ENCODE measurements around the gene NSD1.
A peak's percentile ranks its signal among the peaks of the same experiment; 100 is the strongest.
"Not testable (repeated sequence)": the region's sequence is repeated elsewhere in the genome, so short reads cannot be mapped to it uniquely, and the experiment has no call there.

Gene NSD1

DNA sequence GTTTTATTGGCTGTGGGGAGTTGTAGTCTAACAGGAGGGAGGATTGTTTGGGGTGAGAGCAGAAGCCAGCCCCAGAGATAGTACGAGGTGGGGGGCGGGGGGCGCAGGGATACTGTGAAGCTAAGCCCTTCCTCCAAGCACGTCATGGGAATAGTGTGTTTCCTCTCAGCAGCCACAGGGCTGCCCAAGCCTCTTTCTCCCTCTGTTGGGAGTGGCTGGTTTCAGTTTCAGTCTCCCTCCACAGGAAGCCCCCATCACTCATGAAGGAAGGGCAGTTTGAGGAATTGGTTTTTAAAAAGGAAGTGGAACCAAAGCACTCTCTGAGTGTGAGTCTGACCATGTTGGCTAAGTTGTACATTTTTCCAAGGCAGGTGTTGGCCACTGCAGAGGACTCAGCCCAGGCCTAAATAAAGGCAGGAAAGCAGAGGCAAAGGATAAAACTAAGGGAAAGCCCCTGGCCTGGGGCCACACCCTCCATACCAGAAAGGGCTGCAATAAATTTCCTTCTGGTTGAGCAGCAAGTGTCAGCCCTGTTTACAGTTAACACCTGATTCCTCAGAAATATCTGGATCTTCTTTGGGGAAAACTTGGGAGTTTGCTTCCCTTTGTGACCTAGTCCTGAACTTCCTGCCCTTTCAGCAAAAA, 166.8 kb downstream of the NSD1 start:
- H3K27ac Mint-ChIP-seq = peak overlapping the region; percentile 93
- H3K9me3 Mint-ChIP-seq = no peaks in the 10 kb centered on the region
- peak overlapping the region; percentile 79 for H3K4me3 Mint-ChIP-seq
- H3K4me1 Mint-ChIP-seq = peaks cover 63% of the 10 kb centered on the region
- peaks cover 3% of the 10 kb centered on the region for H3K36me3 Mint-ChIP-seq
- peak; percentile 72 for ATAC-seq (ENCODE audit: low read depth)
- no peaks in the 10 kb centered on the region for H3K27me3 Mint-ChIP-seq
- DNase-seq (ENCODE audit: low spot score in 2 of 2) = peak; percentile 54 to 70

DNA sequence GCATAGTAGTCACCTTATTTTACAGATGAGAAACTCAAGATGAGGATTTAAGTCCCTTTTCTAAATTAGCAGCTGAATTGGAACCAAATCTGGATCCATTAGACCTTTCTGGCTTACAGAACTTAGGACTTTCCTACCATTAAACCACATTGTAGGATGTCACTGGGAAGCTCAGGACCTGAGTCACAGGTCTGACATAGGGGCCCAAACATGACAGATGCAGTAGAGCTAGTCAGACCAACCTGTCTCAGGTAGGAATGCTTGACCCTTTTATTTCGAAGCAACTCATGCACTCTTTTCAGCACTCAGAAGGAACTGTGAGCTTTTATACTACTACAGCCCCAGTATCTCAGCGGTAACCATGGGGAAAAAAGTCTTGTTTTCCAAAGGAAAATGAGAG, 167.4 kb downstream of the NSD1 start:
- peaks cover 62% of the 10 kb centered on the region for H3K4me1 Mint-ChIP-seq
- no peaks in the 10 kb centered on the region for H3K9me3 Mint-ChIP-seq
- peak overlapping the region; percentile 93 for H3K27ac Mint-ChIP-seq
- peaks cover 4% of the 10 kb centered on the region for H3K36me3 Mint-ChIP-seq
- H3K27me3 Mint-ChIP-seq = no peaks in the 10 kb centered on the region
- no peak for ATAC-seq (ENCODE audit: low read depth)
- no peak for DNase-seq (ENCODE audit: low spot score in 2 of 2)
- H3K4me3 Mint-ChIP-seq = peak overlapping the region; percentile 79

DNA sequence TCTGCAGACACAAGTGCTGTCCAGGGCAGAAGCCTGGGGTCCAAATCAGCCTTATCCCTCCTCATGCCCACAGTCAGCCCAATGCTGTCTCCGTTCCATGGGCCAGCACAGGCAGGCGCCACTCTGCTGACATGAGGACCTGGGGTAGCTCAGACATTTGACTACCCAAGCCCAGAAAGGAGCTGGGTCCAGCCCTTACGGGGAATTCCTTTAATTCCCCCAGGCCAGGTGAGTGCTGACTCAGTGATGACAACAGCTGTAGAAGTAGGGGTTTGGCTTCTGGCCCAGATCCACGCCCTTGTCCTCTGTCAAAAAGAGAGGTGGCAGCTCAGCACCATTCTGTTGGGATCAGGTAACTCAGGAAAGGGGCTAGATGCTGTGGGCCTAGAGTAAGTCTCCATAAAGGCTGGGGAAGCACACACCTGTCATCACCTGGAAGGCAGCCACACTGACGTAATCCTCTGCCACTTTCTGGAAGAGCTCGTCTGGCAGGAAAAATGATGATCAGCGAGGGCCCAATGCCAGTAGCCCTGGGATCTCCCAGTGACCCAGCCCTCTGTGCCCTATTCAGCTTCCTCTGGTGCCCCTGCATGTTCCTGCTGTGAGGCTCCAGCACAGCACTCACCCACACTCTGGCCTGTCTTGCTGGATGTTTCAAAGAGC, 168.1 kb downstream of the NSD1 start:
- H3K4me3 Mint-ChIP-seq = peak overlapping the region; percentile 90
- H3K27me3 Mint-ChIP-seq = no peaks in the 10 kb centered on the region
- H3K4me1 Mint-ChIP-seq = peaks cover 59% of the 10 kb centered on the region
- ATAC-seq (ENCODE audit: low read depth) = no peak
- peak overlapping the region; percentile 93 for H3K27ac Mint-ChIP-seq
- no peak for DNase-seq (ENCODE audit: low spot score in 2 of 2)
- H3K36me3 Mint-ChIP-seq = peaks cover 6% of the 10 kb centered on the region
- H3K9me3 Mint-ChIP-seq = no peaks in the 10 kb centered on the region

DNA sequence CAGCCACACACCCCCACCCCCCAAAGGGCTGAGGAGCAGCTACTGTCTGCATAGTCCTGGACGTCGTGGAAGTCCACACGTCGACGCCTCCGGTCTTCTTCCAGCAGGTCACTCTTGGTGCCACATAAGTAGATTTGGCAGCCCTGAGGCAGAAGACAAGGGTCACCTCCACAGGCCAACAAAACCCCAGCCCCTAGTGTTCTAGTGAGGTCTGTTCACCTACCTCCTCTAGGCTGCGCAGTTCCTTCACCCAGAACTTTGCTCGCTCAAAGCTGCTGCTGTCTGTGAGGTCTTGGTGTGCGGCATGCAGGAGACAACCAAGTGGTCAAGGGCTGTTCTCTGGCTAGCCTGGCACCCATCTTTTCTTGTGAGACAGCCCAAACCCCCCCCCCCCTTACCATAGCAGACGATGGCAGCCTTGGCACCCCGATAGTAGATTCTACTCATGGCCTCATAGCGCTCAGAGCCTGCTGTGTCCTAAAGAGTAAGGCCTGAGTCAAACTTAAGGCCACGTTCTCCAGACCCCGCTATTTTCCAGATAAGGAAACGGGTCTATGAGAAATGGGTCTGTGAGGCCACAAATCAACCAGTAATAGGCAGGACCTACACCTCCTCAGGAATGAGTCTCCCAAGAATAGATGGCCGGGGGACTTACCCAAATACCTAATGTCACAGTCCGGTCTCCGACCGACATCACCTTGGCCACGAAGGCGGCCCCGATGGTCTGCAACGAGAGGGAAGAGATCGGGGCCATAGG, 169.0 kb downstream of the NSD1 start:
- DNase-seq (ENCODE audit: low spot score in 2 of 2) = no peak
- peaks cover 57% of the 10 kb centered on the region for H3K4me1 Mint-ChIP-seq
- H3K9me3 Mint-ChIP-seq = no peaks in the 10 kb centered on the region
- H3K27me3 Mint-ChIP-seq = no peaks in the 10 kb centered on the region
- H3K27ac Mint-ChIP-seq = peak overlapping the region; percentile 93
- peaks cover 7% of the 10 kb centered on the region for H3K36me3 Mint-ChIP-seq
- peak overlapping the region; percentile 90 for H3K4me3 Mint-ChIP-seq
- no peak for ATAC-seq (ENCODE audit: low read depth)

DNA sequence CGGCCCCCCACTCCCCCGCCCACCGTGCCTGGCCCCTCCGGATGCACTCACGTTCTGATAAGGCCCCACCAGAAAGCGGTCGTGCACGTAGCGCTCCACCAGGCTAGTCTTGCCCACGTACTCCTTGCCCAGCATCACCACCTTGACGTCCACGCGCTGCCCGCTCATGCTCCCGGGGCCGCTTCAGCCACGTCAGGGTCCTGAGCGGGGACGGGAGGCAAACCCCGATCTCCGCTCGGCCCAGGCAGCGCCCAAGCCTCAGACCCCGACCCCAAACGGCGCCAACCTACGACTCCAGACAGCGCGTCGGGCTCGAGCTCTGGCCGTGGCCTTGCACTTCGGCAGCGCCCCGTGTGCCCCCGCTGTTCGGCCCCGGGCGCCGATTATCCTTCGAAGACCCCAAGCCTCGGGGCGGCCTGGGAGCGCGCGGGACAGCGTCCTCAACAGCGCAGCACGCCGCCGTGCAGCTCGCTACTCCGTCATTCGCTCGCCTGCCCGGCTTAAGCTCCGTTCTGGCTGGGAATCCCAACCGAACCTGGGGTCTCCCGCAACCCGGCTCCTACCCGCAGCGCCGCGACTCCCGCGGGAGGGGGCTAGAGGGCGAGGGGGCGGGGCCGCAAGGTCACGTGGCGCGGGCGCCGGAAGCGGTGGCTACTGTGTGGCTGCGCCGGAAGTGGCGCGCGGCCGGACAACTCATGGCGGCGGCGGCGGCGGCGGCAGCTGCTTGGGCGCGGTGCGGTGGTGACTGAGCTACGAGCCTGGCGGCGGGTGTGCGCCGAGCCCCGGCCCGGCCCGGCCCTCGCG, 169.8 kb downstream of the NSD1 start, which contains the start of the genes PRELID1 and RAB24:
TSS of gene PRELID1 (plus strand) at position 679 of the 804 bp plus-strand sequence. CDS start 187 bp downstream, outside the sequence.
TSS of gene RAB24 (minus strand) at position 599 of the 804 bp plus-strand sequence. CDS start at position 168, 431 bp downstream.
- Mint-ChIP-seq H3K27me3 (no peaks in the 10 kb centered on the region), H3K4me1 (peaks cover 59% of the 10 kb centered on the region), H3K36me3 (peaks cover 7% of the 10 kb centered on the region), H3K27ac (peak within 1 kb of the TSS; percentile 93), H3K9me3 (no peaks in the 10 kb centered on the region), H3K4me3 (peak within 1 kb of the TSS; percentile 90)
- ATAC-seq (ENCODE audit: low read depth) (peak; percentile 63), DNase-seq (ENCODE audit: low spot score in 2 of 2) (peak; percentile 84)

DNA sequence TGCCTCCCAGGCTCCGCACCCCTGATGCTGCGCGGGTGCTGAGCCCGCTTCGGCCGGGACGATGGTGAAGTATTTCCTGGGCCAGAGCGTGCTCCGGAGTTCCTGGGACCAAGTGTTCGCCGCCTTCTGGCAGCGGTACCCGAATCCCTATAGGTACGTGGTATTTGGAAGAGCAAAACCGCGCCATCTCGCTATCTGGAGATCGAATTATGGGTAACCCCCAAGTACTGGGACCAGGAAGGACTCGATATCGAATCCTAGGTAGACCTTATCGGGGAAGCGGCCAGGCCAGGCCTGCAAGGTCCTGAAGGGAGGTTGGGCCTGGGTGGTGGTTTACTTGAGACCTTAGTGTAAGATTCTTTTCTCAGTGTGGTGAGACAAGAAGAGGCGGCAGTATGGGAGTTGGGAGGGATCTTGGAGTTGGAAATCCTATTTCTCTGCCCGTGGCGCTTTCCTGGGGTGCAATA, 170.4 kb downstream of the NSD1 start:
- Mint-ChIP-seq H3K27me3 (no peaks in the 10 kb centered on the region), H3K36me3 (peaks cover 7% of the 10 kb centered on the region), H3K4me1 (peaks cover 60% of the 10 kb centered on the region), H3K27ac (peak overlapping the region; percentile 93), H3K4me3 (peak overlapping the region; percentile 90), H3K9me3 (no peaks in the 10 kb centered on the region)
- ATAC-seq (ENCODE audit: low read depth) = no peak
- DNase-seq (ENCODE audit: low spot score in 2 of 2) = no peak

DNA sequence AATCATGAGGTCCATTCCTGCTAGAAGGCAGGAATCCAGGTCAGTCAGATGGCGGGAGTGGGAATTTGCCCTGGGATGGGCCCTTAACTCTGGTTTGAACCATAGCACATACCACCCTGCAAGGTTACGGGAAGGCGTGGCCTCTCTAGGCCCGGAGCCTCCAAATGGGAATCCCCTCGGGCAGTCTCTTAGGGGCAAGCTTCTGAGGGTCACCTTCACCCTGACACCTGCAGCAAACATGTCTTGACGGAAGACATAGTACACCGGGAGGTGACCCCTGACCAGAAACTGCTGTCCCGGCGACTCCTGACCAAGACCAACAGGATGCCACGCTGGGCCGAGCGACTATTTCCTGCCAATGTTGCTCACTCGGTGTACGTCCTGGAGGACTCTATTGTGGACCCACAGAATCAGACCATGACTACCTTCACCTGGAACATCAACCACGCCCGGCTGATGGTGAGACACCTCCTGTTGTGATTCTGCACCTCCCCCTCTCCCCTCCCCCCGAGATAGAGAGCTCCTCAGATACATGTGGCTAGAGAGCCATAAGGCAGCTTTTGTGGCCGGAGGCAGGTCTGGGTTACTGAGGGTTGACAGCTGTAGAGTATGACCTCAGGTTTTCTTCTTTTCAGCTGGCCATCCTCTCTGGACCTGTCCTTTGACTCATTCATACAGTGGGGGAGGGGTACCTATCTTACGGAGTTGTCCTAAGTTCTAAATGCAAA, 171.0 kb downstream of the NSD1 start:
- Mint-ChIP-seq H3K4me3 (peak overlapping the region; percentile 90), H3K27me3 (no peaks in the 10 kb centered on the region), H3K36me3 (peaks cover 7% of the 10 kb centered on the region), H3K9me3 (no peaks in the 10 kb centered on the region), H3K27ac (peak overlapping the region; percentile 93), H3K4me1 (peaks cover 58% of the 10 kb centered on the region)
- DNase-seq (ENCODE audit: low spot score in 2 of 2) (no peak), ATAC-seq (ENCODE audit: low read depth) (no peak)

DNA sequence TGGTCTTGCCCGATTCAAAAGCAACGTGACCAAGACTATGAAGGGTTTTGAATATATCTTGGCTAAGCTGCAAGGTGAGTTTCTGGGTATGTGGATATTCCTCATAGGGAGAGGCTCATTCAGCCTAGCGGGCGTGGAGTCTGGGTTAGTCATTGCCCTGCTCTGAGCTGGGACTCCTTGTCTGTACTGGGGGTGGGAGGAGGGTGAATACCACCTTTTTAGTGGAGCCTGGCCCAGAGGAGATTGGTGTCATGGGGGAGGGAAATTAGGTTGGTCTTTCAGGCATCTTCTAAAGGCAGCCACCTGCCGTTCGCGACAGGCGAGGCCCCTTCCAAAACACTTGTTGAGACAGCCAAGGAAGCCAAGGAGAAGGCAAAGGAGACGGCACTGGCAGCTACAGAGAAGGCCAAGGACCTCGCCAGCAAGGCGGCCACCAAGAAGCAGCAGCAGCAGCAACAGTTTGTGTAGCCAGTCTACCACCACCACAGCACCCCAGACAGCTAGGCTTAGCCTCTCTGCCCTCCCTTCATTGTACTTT, 172.6 kb downstream of the NSD1 start:
- H3K36me3 Mint-ChIP-seq; DNase-seq (ENCODE audit: low spot score in 2 of 2); ATAC-seq (ENCODE audit: low read depth); H3K9me3 Mint-ChIP-seq; H3K27ac Mint-ChIP-seq; H3K27me3 Mint-ChIP-seq: not testable (repeated sequence)
- peaks cover 56% of the 10 kb centered on the region for H3K4me1 Mint-ChIP-seq
- peak overlapping the region; percentile 32 for H3K4me3 Mint-ChIP-seq

DNA sequence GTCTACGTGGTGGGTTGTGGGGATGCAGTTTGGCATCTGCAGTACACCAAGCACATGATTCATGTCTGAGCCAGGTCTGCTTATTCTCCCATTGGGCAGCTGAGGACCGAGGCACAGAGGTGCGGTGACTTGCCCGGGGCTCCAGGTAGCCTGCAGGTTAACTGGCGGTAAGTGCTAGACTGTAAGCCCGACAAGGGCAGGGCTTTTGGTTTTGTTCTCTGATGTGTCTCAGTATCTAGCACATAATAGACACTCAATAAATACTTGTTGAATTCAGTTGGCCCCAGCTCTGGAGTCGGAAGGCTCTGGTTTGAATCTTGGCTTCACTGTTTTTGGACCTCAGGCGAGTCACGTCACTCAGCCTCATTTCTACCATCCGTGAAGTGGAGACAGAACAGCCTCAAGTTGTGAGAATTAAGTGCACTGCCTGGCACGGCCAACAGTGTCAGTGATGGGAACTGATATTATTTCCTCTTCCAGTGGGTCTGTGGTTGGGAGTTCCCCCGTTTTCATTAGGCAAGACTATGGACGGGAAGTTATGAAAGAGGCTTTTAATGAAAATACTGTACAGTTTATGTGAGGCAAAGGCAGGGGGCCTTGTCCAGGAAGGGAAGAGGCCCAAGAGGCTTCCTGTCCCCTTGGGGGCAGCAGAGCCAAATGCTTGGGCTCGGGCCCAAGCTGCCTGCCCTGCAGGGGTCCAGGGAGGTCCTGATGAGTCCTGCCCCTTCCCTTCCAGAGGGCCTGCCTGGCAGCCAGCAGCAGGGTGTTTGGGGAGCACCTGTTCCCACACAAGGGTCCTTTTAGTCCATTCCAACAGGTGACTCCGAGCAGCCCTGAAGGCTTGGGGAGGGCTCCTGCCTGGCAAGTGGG, 173.3 kb downstream of the NSD1 start:
- DNase-seq (ENCODE audit: low spot score in 2 of 2) = no peak
- no peak for ATAC-seq (ENCODE audit: low read depth)
- Mint-ChIP-seq H3K27me3 (no peaks in the 10 kb centered on the region), H3K27ac (peak overlapping the region; percentile 55), H3K4me1 (peaks cover 49% of the 10 kb centered on the region), H3K36me3 (peaks cover 7% of the 10 kb centered on the region), H3K9me3 (no peaks in the 10 kb centered on the region), H3K4me3 (peak overlapping the region; percentile 66)

DNA sequence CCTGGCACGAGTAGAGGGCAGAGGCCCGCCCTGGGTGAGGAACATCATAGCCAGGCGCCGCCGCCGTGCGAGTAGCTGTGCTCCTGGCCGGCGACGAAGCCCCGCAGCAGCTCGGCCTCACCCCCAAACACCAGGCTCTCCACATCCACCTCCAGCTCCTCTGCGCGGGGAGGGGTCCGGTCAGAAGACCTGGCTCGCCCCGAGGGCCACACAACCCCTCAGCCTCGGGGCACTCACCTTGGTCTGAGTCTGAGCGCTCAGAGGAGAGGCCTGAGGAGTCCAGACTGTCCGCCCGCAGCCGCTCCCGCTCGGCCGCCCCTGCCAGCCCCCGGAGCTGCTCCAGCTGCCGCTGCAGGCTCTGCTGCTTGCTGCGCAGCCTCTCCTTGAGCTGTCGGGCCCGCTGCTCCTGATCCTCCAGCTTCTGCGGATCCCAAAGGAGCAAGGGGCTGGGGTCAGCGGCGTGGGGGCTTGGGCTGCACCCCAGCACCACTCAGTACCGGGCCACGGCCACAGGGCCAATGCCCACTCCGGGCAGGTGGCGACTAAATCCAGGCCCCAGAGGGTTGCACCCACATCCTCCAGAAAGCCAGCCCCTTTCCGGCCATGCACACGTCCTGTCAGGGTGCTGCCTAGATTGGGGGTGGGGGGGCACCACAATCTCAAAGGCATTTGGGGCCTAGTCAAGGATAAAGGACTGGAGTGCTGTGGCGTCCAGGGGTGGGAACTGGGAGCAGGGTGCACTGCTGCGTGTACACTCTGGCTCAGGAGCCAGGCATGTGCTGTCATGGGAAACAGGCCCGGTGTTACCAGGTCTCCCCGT, 174.2 kb downstream of the NSD1 start:
- ATAC-seq (ENCODE audit: low read depth) (no peak), DNase-seq (ENCODE audit: low spot score in 2 of 2) (no peak)
- no peaks in the 10 kb centered on the region for H3K27me3 Mint-ChIP-seq
- no peak overlapping the region for H3K27ac Mint-ChIP-seq
- H3K36me3 Mint-ChIP-seq = peaks cover 7% of the 10 kb centered on the region
- H3K4me3 Mint-ChIP-seq = peak overlapping the region; percentile 66
- H3K4me1 Mint-ChIP-seq = peaks cover 45% of the 10 kb centered on the region
- H3K9me3 Mint-ChIP-seq = no peaks in the 10 kb centered on the region

DNA sequence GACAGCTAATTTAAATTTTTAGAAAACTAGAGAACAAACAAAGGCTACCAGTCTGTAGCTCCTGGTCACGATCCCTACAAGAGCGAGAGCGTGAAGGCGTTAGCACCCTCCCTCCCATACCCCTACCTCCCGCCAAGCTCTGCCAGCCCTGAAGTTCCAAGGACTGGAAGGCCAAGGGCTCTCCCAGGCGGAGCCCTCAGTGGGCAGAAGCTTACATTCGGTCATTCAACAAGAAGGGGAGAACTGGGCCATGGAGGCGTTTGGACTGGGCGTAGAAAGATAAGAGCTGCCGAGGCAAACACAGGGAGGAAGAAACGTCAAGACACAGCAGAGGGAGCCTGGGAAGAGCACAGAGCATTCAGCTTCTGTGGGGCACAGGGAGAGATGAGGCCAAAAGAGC, 175.2 kb downstream of the NSD1 start:
- ATAC-seq (ENCODE audit: low read depth) = no peak
- H3K27me3 Mint-ChIP-seq = no peaks in the 10 kb centered on the region
- no peaks in the 10 kb centered on the region for H3K9me3 Mint-ChIP-seq
- peaks cover 47% of the 10 kb centered on the region for H3K4me1 Mint-ChIP-seq
- peak overlapping the region; percentile 8 for H3K27ac Mint-ChIP-seq
- peak overlapping the region; percentile 32 for H3K4me3 Mint-ChIP-seq
- peaks cover 7% of the 10 kb centered on the region for H3K36me3 Mint-ChIP-seq
- DNase-seq (ENCODE audit: low spot score in 2 of 2) = no peak

All from memory B cell (primary cell).